ENCODE results near the gene API5. TPM values are rescaled to one million over a fixed set of nuclear protein-coding genes. Genes with fewer than 3 reads are reported as not detected.

Gene API5
- total and polyA plus RNA-seq, 10 of the 15 experiments (the other 5 are each of a cell fraction or from before 2014, with no cell fraction given) = 52.0 to 193 (median 106) TPM

- TF ChIP-seq ZBTB4 (CRISPR knock-in tag; IDR thresholded peaks at IDR 0.05) = no peak
- TF ChIP-seq HDAC6 (IDR thresholded peaks at IDR 0.05; ENCODE audit: unreplicated experiment) = no peak
- no peak for TF ChIP-seq TCF7 (IDR thresholded peaks at IDR 0.05; ENCODE audit: borderline replicate concordance)
- no peak for TF ChIP-seq HSF1 (IDR thresholded peaks at IDR 0.05; ENCODE audit: low read depth, low read length)
- no peak for TF ChIP-seq EP300 (IDR thresholded peaks at IDR 0.05; ENCODE audit: borderline replicate concordance in 1 of 2, control insufficient read depth in 1 of 2, low read depth in 2 of 2, low read length in 2 of 2)
- TF ChIP-seq PRDM15 (CRISPR knock-in tag; IDR thresholded peaks at IDR 0.05) = no peak
- no peak for TF ChIP-seq TCF3 (IDR thresholded peaks at IDR 0.05; ENCODE audit: borderline replicate concordance, insufficient read depth, low read depth, low read length)
- no peak for TF ChIP-seq USF2 (IDR thresholded peaks at IDR 0.05; ENCODE audit: borderline replicate concordance, low read depth, low read length)
- no peak for TF ChIP-seq CBX5 (IDR thresholded peaks at IDR 0.05; ENCODE audit: low read depth)
- TF ChIP-seq REST (IDR thresholded peaks at IDR 0.05; ENCODE audit: low read depth, low read length) = no peak
- no peak for TF ChIP-seq NR2C2 (IDR thresholded peaks at IDR 0.05; ENCODE audit: borderline replicate concordance, control insufficient read depth, insufficient read length, low read depth)
These were observed 16.2 kb downstream of the API5 start (continued) for GRCh38 chr11:43327987-43328386.
